Neural cell (in vitro differentiated cells): ENCODE results near the gene XDH.

Experiments used
- CTCF ChIP-seq: fragments of 450-650 bp; IDR thresholded peaks from 2 replicates; pipeline ENCODE4 v1.5.1; 2014; ENCODE audit warnings: antibody characterized with exemption, mild to moderate bottlenecking, moderate library complexity; ENCODE audit not compliant: poor library complexity, severe bottlenecking
- EP300 ChIP-seq: fragments of 450-650 bp; conservative IDR thresholded peaks from 2 replicates; pipeline ENCODE4 v1.6.1; 2014; ENCODE audit warnings: antibody characterized with exemption, mild to moderate bottlenecking, moderate library complexity; ENCODE audit not compliant: poor library complexity, severe bottlenecking
- EZH2 ChIP-seq: fragments of 200-600, 300-800 bp; shearing (Covaris generic), sonication (generic); IDR thresholded peaks from 2 replicates; pipeline ENCODE4 v1.6.1; 2014; ENCODE audit warnings: antibody characterized with exemption, low read length, borderline replicate concordance, mild to moderate bottlenecking; ENCODE audit not compliant: insufficient read depth, poor library complexity, severe bottlenecking
- MXI1 ChIP-seq: fragments of 450-650 bp; conservative IDR thresholded peaks from 2 replicates; pipeline ENCODE4 v1.6.1; 2014; ENCODE audit warnings: antibody characterized with exemption, mild to moderate bottlenecking; ENCODE audit not compliant: poor library complexity, severe bottlenecking
- POLR2AphosphoS5 ChIP-seq: IDR thresholded peaks from 2 replicates; pipeline ENCODE4 v1.6.1; 2012
- RAD21 ChIP-seq: fragments of 450-650 bp; conservative IDR thresholded peaks from 2 replicates; pipeline ENCODE4 v1.6.1; 2014; ENCODE audit warnings: antibody characterized with exemption, mild to moderate bottlenecking, moderate library complexity
- REST ChIP-seq: IDR thresholded peaks from 2 replicates; pipeline ENCODE4 v1.6.1; 2012; ENCODE audit warnings: borderline replicate concordance
- SMC3 ChIP-seq: fragments of 450-650 bp; conservative IDR thresholded peaks from 2 replicates; pipeline ENCODE4 v1.6.1; 2014; ENCODE audit warnings: antibody characterized with exemption, mild to moderate bottlenecking, moderate library complexity; ENCODE audit not compliant: poor library complexity
- TAF1 ChIP-seq: IDR thresholded peaks from 2 replicates; pipeline ENCODE4 v1.6.1; 2012; ENCODE audit warnings: low read depth

GRCh38 chr2:31401580-31401979 is 13.0 kb downstream of the XDH start:
- TF ChIP-seq CTCF (no peak), EP300 (no peak), REST (no peak), POLR2AphosphoS5 (no peak), TAF1 (no peak), SMC3 (no peak), MXI1 (no peak), EZH2 (no peak), RAD21 (no peak)
